HEK293T (cell line): ENCODE data around the gene CENPH.
"Not testable (repeated sequence)": the region's sequence is repeated elsewhere in the genome, so short reads cannot be mapped to it uniquely, and the experiment has no call there.

ENCODE experiments used
- ARNT ChIP-seq: fragments of 450-650 bp; IDR thresholded peaks from 2 replicates; pipeline ENCODE4 v1.6.1; 2017; ENCODE audit warnings: mild to moderate bottlenecking
- ELF4 ChIP-seq: fragments of 450-650 bp; IDR thresholded peaks from 2 replicates; pipeline ENCODE4 v1.6.1; 2017; ENCODE audit warnings: antibody characterized with exemption
- FOXA1 ChIP-seq: fragments of 450-650 bp; IDR thresholded peaks from 2 replicates; pipeline ENCODE4 v1.6.1; 2016; ENCODE audit warnings: mild to moderate bottlenecking
- FOXK2 ChIP-seq: fragments of 450-650 bp; IDR thresholded peaks from 2 replicates; pipeline ENCODE4 v1.6.1; 2016; ENCODE audit warnings: mild to moderate bottlenecking
- FOXM1 ChIP-seq: fragments of 450-650 bp; IDR thresholded peaks from 2 replicates; pipeline ENCODE4 v1.6.1; 2017; ENCODE audit warnings: mild to moderate bottlenecking, borderline replicate concordance
- HDGF ChIP-seq: fragments of 450-650 bp; IDR thresholded peaks from 2 replicates; pipeline ENCODE4 v1.6.1; 2017; ENCODE audit warnings: antibody characterized with exemption, borderline replicate concordance
- L3MBTL2 ChIP-seq: fragments of 450-650 bp; conservative IDR thresholded peaks from 2 replicates; pipeline ENCODE4 v1.6.1; 2016; ENCODE audit warnings: mild to moderate bottlenecking
- NFRKB ChIP-seq: fragments of 450-650 bp; IDR thresholded peaks from 2 replicates; pipeline ENCODE4 v1.6.1; 2016; ENCODE audit warnings: mild to moderate bottlenecking, moderate library complexity
- PKNOX1 ChIP-seq: fragments of 450-650 bp; IDR thresholded peaks from 2 replicates; pipeline ENCODE4 v1.6.1; 2016
- SP1 ChIP-seq: fragments of 450-650 bp; IDR thresholded peaks from 2 replicates; pipeline ENCODE4 v1.6.1; 2017
- SUZ12 ChIP-seq: fragments of 450-650 bp; IDR thresholded peaks from 2 replicates; pipeline ENCODE4 v1.6.1; 2016; ENCODE audit warnings: mild to moderate bottlenecking
- ZNF384 ChIP-seq: fragments of 450-650 bp; IDR thresholded peaks from 2 replicates; pipeline ENCODE4 v1.6.1; 2016

- TF ChIP-seq NFRKB, ARNT, L3MBTL2, SP1, SUZ12, FOXK2, HDGF, ZNF384, ELF4, FOXA1, PKNOX1, FOXM1: not testable (repeated sequence)
Observed at GRCh38 chr5:69181659-69182293, 7.6 kb upstream of the CENPH start.
